DOHH2 (cell line): Measurements from ENCODE around the gene SPG7.
A peak's percentile ranks its signal among the peaks of the same experiment; 100 is the strongest.

ENCODE experiments used
- H3F3A ChIP-seq: fragments of 200-600 bp; sonication (generic), shearing (Covaris generic); 2 replicates; pipeline ENCODE4 v1.6.0; 2016; ENCODE audit warnings: antibody characterized with exemption, mild to moderate bottlenecking; ENCODE audit not compliant: control insufficient read depth, insufficient read depth
- H3K27ac ChIP-seq: fragments of 200-600 bp; sonication (generic); 2 replicates; pipeline ENCODE4 v1.5.1; 2014; ENCODE audit warnings: low read depth, mild to moderate bottlenecking, low read length, moderate library complexity
- H3K27me3 ChIP-seq: fragments of 200-600 bp; sonication (generic); 2 replicates; pipeline ENCODE4 v1.6.1; 2014; ENCODE audit warnings: mild to moderate bottlenecking, low read length, mixed read lengths; ENCODE audit not compliant: control insufficient read depth
- H3K36me3 ChIP-seq: fragments of 200-600 bp; sonication (generic); 2 replicates; pipeline ENCODE4 v1.6.1; 2014; ENCODE audit warnings: mild to moderate bottlenecking, low read length, moderate library complexity, mixed read lengths; ENCODE audit not compliant: control insufficient read depth
- H3K4me1 ChIP-seq: fragments of 200-600 bp; sonication (generic); 2 replicates; pipeline ENCODE4 v1.6.1; 2014; ENCODE audit warnings: mild to moderate bottlenecking, low read length, mixed read lengths; ENCODE audit not compliant: control insufficient read depth
- H3K4me2 ChIP-seq: fragments of 200-600 bp; sonication (generic); 2 replicates; pipeline ENCODE4 v1.6.0; 2014; ENCODE audit warnings: mild to moderate bottlenecking, low read length, moderate library complexity
- H3K4me3 ChIP-seq: fragments of 200-600 bp; sonication (generic); 2 replicates; pipeline ENCODE4 v1.5.1; 2014; ENCODE audit warnings: mild to moderate bottlenecking, low read length, mixed read lengths
- H3K79me2 ChIP-seq: fragments of 200-600 bp; sonication (generic); 2 replicates; pipeline ENCODE4 v1.6.1; 2014; ENCODE audit warnings: mild to moderate bottlenecking, low read length, mixed read lengths; ENCODE audit not compliant: control insufficient read depth
- H3K9me2 ChIP-seq: fragments of 200-600 bp; sonication (generic); replicated peaks from 2 replicates; pipeline ENCODE4 v1.6.1; 2014; ENCODE audit warnings: mild to moderate bottlenecking, low read length, mixed read lengths; ENCODE audit not compliant: control insufficient read depth
- H3K9me3 ChIP-seq: fragments of 200-600 bp; sonication (generic); 2 replicates; pipeline ENCODE4 v1.6.1; 2014; ENCODE audit warnings: antibody characterized with exemption, low read length, mixed read lengths; ENCODE audit not compliant: control insufficient read depth, insufficient read depth
- H4K20me1 ChIP-seq: fragments of 200-600 bp; sonication (generic); 2 replicates; pipeline ENCODE4 v1.6.0; 2014; ENCODE audit warnings: low read depth, mild to moderate bottlenecking, antibody characterized with exemption, low read length, moderate library complexity; ENCODE audit not compliant: control insufficient read depth, insufficient read depth
- EZH2phosphoT487 ChIP-seq: fragments of 200-600 bp; sonication (generic); IDR thresholded peaks from 2 replicates; pipeline ENCODE4 v1.6.1; 2017; ENCODE audit warnings: borderline replicate concordance, mild to moderate bottlenecking, antibody characterized with exemption, low read length, moderate library complexity, mixed read lengths
- TF ChIP-seq, protein P1 (sequence below): fragments of 200-600 bp; sonication (generic); IDR thresholded peaks from one replicate; pipeline ENCODE4 v1.5.1; 2014; ENCODE audit warnings: antibody characterized with exemption, mild to moderate bottlenecking, low read depth, low read length; ENCODE audit not compliant: poor library complexity, severe bottlenecking

The SPG7 gene

GRCh38 chr16:89563639-89564392 is 55.6 kb downstream of the SPG7 start:
- no peaks in the 10 kb centered on the region for H3K9me3 ChIP-seq
- H3K4me1 ChIP-seq: peaks cover 53% of the 10 kb centered on the region
- H3K9me2 ChIP-seq: no peaks in the 10 kb centered on the region
- peaks cover 66% of the 10 kb centered on the region for H3F3A ChIP-seq
- peak overlapping the region; percentile 17; the same call in 1 of the 2 replicates for H3K27ac ChIP-seq
- no peaks in the 10 kb centered on the region for H3K27me3 ChIP-seq
- peaks cover 62% of the 10 kb centered on the region for H3K36me3 ChIP-seq
- H4K20me1 ChIP-seq: peaks cover 37% of the 10 kb centered on the region
- peak overlapping the region; percentile 85 for H3K4me2 ChIP-seq
- H3K4me3 ChIP-seq: peak overlapping the region; percentile 97
- TF ChIP-seq EZH2phosphoT487: no peak
- TF ChIP-seq, protein P1, sequence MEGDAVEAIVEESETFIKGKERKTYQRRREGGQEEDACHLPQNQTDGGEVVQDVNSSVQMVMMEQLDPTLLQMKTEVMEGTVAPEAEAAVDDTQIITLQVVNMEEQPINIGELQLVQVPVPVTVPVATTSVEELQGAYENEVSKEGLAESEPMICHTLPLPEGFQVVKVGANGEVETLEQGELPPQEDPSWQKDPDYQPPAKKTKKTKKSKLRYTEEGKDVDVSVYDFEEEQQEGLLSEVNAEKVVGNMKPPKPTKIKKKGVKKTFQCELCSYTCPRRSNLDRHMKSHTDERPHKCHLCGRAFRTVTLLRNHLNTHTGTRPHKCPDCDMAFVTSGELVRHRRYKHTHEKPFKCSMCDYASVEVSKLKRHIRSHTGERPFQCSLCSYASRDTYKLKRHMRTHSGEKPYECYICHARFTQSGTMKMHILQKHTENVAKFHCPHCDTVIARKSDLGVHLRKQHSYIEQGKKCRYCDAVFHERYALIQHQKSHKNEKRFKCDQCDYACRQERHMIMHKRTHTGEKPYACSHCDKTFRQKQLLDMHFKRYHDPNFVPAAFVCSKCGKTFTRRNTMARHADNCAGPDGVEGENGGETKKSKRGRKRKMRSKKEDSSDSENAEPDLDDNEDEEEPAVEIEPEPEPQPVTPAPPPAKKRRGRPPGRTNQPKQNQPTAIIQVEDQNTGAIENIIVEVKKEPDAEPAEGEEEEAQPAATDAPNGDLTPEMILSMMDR: no peak
- peaks cover 43% of the 10 kb centered on the region for H3K79me2 ChIP-seq

GRCh38 chr16:89564476-89565255 is 56.5 kb downstream of the SPG7 start:
- peaks cover 66% of the 10 kb centered on the region for H3F3A ChIP-seq
- peaks cover 47% of the 10 kb centered on the region for H3K4me1 ChIP-seq
- no peaks in the 10 kb centered on the region for H3K9me3 ChIP-seq
- H3K4me3 ChIP-seq: peak overlapping the region; percentile 97
- TF ChIP-seq, protein P1: no peak
- no peak for TF ChIP-seq EZH2phosphoT487
- no peaks in the 10 kb centered on the region for H3K27me3 ChIP-seq
- H3K36me3 ChIP-seq: peaks cover 62% of the 10 kb centered on the region
- peaks cover 37% of the 10 kb centered on the region for H4K20me1 ChIP-seq
- no peaks in the 10 kb centered on the region for H3K9me2 ChIP-seq
- peak overlapping the region; percentile 17 for H3K27ac ChIP-seq
- H3K4me2 ChIP-seq: peak overlapping the region; percentile 85
- H3K79me2 ChIP-seq: peaks cover 42% of the 10 kb centered on the region

DNA sequence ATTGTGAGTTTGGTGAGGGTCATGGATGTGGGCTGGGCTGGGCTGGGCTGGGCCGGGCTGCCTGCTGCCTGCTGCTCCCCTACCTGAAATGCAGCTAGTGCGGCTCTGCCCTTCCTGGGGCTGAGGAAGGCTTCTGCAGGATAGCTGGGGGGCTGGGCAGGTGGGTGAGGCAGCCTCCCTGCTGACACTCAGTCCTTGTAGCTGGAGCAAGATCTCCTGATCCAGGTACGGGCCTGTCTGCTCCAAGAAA is 57.0 kb downstream of the SPG7 start:
- TF ChIP-seq EZH2phosphoT487: no peak
- TF ChIP-seq, protein P1: no peak
- H3K4me3 ChIP-seq: peak overlapping the region; percentile 97
- peaks cover 46% of the 10 kb centered on the region for H3K4me1 ChIP-seq
- peak overlapping the region; percentile 85 for H3K4me2 ChIP-seq
- no peaks in the 10 kb centered on the region for H3K9me2 ChIP-seq
- H3K27me3 ChIP-seq: no peaks in the 10 kb centered on the region
- H4K20me1 ChIP-seq: peaks cover 37% of the 10 kb centered on the region
- no peaks in the 10 kb centered on the region for H3K9me3 ChIP-seq
- peaks cover 66% of the 10 kb centered on the region for H3F3A ChIP-seq
- H3K79me2 ChIP-seq: peaks cover 37% of the 10 kb centered on the region
- peak overlapping the region; percentile 17 for H3K27ac ChIP-seq
- H3K36me3 ChIP-seq: peaks cover 60% of the 10 kb centered on the region
